Activated CD4-positive, alpha-beta T cell treated with anti-CD3 and anti-CD28 coated beads, Interleukin-2, amount 50 U/mL, for 4 hours (primary cell): ENCODE measurements around the gene PNPLA7.
"Not testable (repeated sequence)": the region's sequence is repeated elsewhere in the genome, so short reads cannot be mapped to it uniquely, and the experiment has no call there.

ENCODE experiments used
- DNase-seq, 2 experiments: peaks; one replicate each; pipeline ENCODE4 v3.0.0-alpha.2; 2020

The PNPLA7 gene

GRCh38 chr9:137536594-137537131 is 13.5 kb downstream of the PNPLA7 start:
- not testable (repeated sequence) for DNase-seq

- no peak for DNase-seq
These were observed 15.1 kb downstream of the PNPLA7 start for GRCh38 chr9:137535120-137535428.

- no peak for DNase-seq
These were observed 15.7 kb downstream of the PNPLA7 start for GRCh38 chr9:137534256-137535119.

- not testable (repeated sequence) for DNase-seq
These were observed 17.2 kb downstream of the PNPLA7 start for GRCh38 chr9:137532891-137533468.

- no peak for DNase-seq
These were observed 19.0 kb downstream of the PNPLA7 start for GRCh38 chr9:137531099-137531765.

GRCh38 chr9:137530331-137530730 is 19.9 kb downstream of the PNPLA7 start:
- DNase-seq = no peak

- DNase-seq = no peak
These were observed 25.3 kb downstream of the PNPLA7 start for GRCh38 chr9:137524981-137525317.

- no peak for DNase-seq
These were observed 25.8 kb downstream of the PNPLA7 start for GRCh38 chr9:137524161-137524980.

GRCh38 chr9:137522746-137523455 is 27.3 kb downstream of the PNPLA7 start:
- no peak for DNase-seq

- no peak for DNase-seq
These were observed 28.7 kb downstream of the PNPLA7 start for GRCh38 chr9:137521405-137521985.

- DNase-seq = no peak
These were observed 29.4 kb downstream of the PNPLA7 start for GRCh38 chr9:137520614-137521404.

- DNase-seq = no peak
These were observed 30.6 kb downstream of the PNPLA7 start for GRCh38 chr9:137519553-137519952.

GRCh38 chr9:137518661-137519459 is 31.3 kb downstream of the PNPLA7 start:
- not testable (repeated sequence) for DNase-seq

GRCh38 chr9:137516144-137516917 is 33.9 kb downstream of the PNPLA7 start:
- no peak for DNase-seq

GRCh38 chr9:137515338-137515724 is 34.9 kb downstream of the PNPLA7 start:
- no peak for DNase-seq

GRCh38 chr9:137514691-137515337 is 35.4 kb downstream of the PNPLA7 start:
- no peak for DNase-seq

- not testable (repeated sequence) for DNase-seq
These were observed 36.2 kb downstream of the PNPLA7 start for GRCh38 chr9:137513801-137514570.

- not testable (repeated sequence) for DNase-seq
These were observed 37.1 kb downstream of the PNPLA7 start for GRCh38 chr9:137513136-137513535.
